HG03135 (cell line): ENCODE data around the gene CDC42EP5.
A peak's percentile ranks its signal among the peaks of the same experiment; 100 is the strongest.

Experiments
- ATAC-seq: cut with Tn5 transposase; IDR thresholded peaks from one replicate; pipeline ENCODE4 v1.9.1; 2021; ENCODE audit warnings: mild to moderate bottlenecking, moderate library complexity; ENCODE audit not compliant: unreplicated experiment

CDC42EP5 gene

GRCh38 chr19:54462655-54463530 is 10.2 kb downstream of the CDC42EP5 start:
- peak; percentile 16 for ATAC-seq

GRCh38 chr19:54462047-54462654 is 10.9 kb downstream of the CDC42EP5 start:
- ATAC-seq, result no peak

GRCh38 chr19:54461613-54462012 is 11.5 kb downstream of the CDC42EP5 start:
- ATAC-seq, result no peak

GRCh38 chr19:54461210-54461609 is 11.9 kb downstream of the CDC42EP5 start:
- no peak for ATAC-seq

- no peak for ATAC-seq
Measured at GRCh38 chr19:54460230-54461005, 12.7 kb downstream of the CDC42EP5 start.

GRCh38 chr19:54459282-54460229 is 13.5 kb downstream of the CDC42EP5 start:
- ATAC-seq, result no peak

GRCh38 chr19:54458648-54459281 is 14.3 kb downstream of the CDC42EP5 start:
- no peak for ATAC-seq

- ATAC-seq, result no peak
Measured at GRCh38 chr19:54457773-54458647, 15.1 kb downstream of the CDC42EP5 start.

GRCh38 chr19:54456423-54457373 is 16.4 kb downstream of the CDC42EP5 start:
- no peak for ATAC-seq

- no peak for ATAC-seq
Measured at GRCh38 chr19:54455786-54456422, 17.2 kb downstream of the CDC42EP5 start.

GRCh38 chr19:54454781-54455675 is 18.1 kb downstream of the CDC42EP5 start:
- ATAC-seq, result no peak

- no peak for ATAC-seq
Measured at GRCh38 chr19:54453921-54454780, 18.9 kb downstream of the CDC42EP5 start.

GRCh38 chr19:54452626-54453025 is 20.5 kb downstream of the CDC42EP5 start:
- ATAC-seq, result no peak

GRCh38 chr19:54451997-54452396 is 21.1 kb downstream of the CDC42EP5 start:
- ATAC-seq, result no peak

- no peak for ATAC-seq
Measured at GRCh38 chr19:54451331-54451871, 21.7 kb downstream of the CDC42EP5 start.
